ENCODE measurements around the gene IFNK. TPM values are rescaled to one million over a fixed set of nuclear protein-coding genes. Genes with fewer than 3 reads are reported as not detected.

IFNK gene
- total RNA-seq, 6 experiments from 2014 or later, result not detected

- H3K27ac ChIP-seq, result peak overlapping the region; percentile 45 to 66 (median 55)
- WGBS (ENCODE audit: insufficient coverage, low coverage, low lambda C conversion rate, missing lambda C conversion rate), result 3% methylated on average over 6 of the region's 25 CpGs
- H3K4me3 ChIP-seq, result peak overlapping the region; percentile 77 to 85 (median 80)
- no peaks in the 10 kb centered on the region for H3K36me3 ChIP-seq
- DNase-seq, result peak; percentile 55 to 62 (median 60)
- no peaks in the 10 kb centered on the region for H3K9me3 ChIP-seq
- no peaks in the 10 kb centered on the region for H3K27me3 ChIP-seq
- intact Hi-C loops (cut with DNase I), result no loop called here
- peak; percentile 53 to 74 (median 65) for ATAC-seq
- TF ChIP-seq CTCF (IDR thresholded peaks at IDR 0.05) (no peak), POLR2A (IDR thresholded peaks at IDR 0.05) (no peak)
- peaks cover 0 to 15% (median 0%) of the 10 kb centered on the region in 4 donors for H3K4me1 ChIP-seq
Measured at GRCh38 chr9:27528886-27529315, 4.8 kb downstream of the IFNK start.

- Histone ChIP-seq H3K4me1 (peaks cover 0 to 15% (median 0%) of the 10 kb centered on the region in 4 donors), H3K27ac (peak within 1 kb of the TSS; percentile 45 to 66 (median 55)), H3K9me3 (no peaks in the 10 kb centered on the region), H3K4me3 (peak within 1 kb of the TSS; percentile 77 to 85 (median 80)), H3K27me3 (no peaks in the 10 kb centered on the region), H3K36me3 (no peaks in the 10 kb centered on the region)
- DNase-seq (peak; percentile 86 to 89 (median 87)), ATAC-seq (peak; percentile 83 to 94 (median 91))
- intact Hi-C loops (cut with DNase I), result no loop called here
- peak; percentile 35 for TF ChIP-seq POLR2A (IDR thresholded peaks at IDR 0.05)
- peak; percentile 90 to 97 (median 96) for TF ChIP-seq CTCF (IDR thresholded peaks at IDR 0.05)
- 0% methylated on average over 15 of the region's 74 CpGs for WGBS (ENCODE audit: insufficient coverage, low coverage, low lambda C conversion rate, missing lambda C conversion rate)
Measured at GRCh38 chr9:27529316-27530278, 5.5 kb downstream of the IFNK start, which contains the start of gene MOB3B. TSS of gene MOB3B (minus strand) at chr9:27529814. CDS start at chr9:27455550, 74,264 bp downstream.

- DNase-seq (no peak), ATAC-seq (peak; percentile 18 to 48 (median 38))
- H3K4me3 ChIP-seq, result no peak overlapping the region
- H3K27ac ChIP-seq, result no peak overlapping the region
- TF ChIP-seq CTCF (IDR thresholded peaks at IDR 0.05) (no peak), POLR2A (IDR thresholded peaks at IDR 0.05) (no peak)
- intact Hi-C loops (cut with DNase I), result no loop called here
- WGBS (ENCODE audit: insufficient coverage, low coverage, low lambda C conversion rate, missing lambda C conversion rate), result 65% methylated on average over 4 of the region's 4 CpGs
- H3K9me3 ChIP-seq, result no peaks in the 10 kb centered on the region
- no peaks in the 10 kb centered on the region for H3K36me3 ChIP-seq
- no peaks in the 10 kb centered on the region for H3K27me3 ChIP-seq
- peaks cover 0 to 15% (median 0%) of the 10 kb centered on the region in 4 donors for H3K4me1 ChIP-seq
Measured at GRCh38 chr9:27530915-27531755, 7.0 kb downstream of the IFNK start.

GRCh38 chr9:27532046-27532445 lies 8.0 kb downstream of the IFNK start:
- Histone ChIP-seq H3K4me1 (peaks cover 0 to 20% (median 0%) of the 10 kb centered on the region in 4 donors), H3K27ac (no peak overlapping the region), H3K27me3 (no peaks in the 10 kb centered on the region), H3K36me3 (no peaks in the 10 kb centered on the region), H3K9me3 (no peaks in the 10 kb centered on the region), H3K4me3 (no peak overlapping the region)
- intact Hi-C loops (cut with DNase I), result no loop called here
- TF ChIP-seq POLR2A (IDR thresholded peaks at IDR 0.05), result no peak
- TF ChIP-seq CTCF (IDR thresholded peaks at IDR 0.05), result no peak
- ATAC-seq, result peak in 1 of 4 donors; percentile 9
- WGBS (ENCODE audit: insufficient coverage, low coverage, low lambda C conversion rate, missing lambda C conversion rate), result 26% methylated on average over 1 of the region's 1 CpG
- no peak for DNase-seq
